ENCODE measurements around the gene POLR3B. TPM values are rescaled to one million over a fixed set of nuclear protein-coding genes. Genes with fewer than 3 reads are reported as not detected.

POLR3B gene
- total and polyA plus RNA-seq, 2 experiments from 2014 or later: 4.0 to 14.6 TPM

- TF ChIP-seq ZNF462 (CRISPR knock-in tag; IDR thresholded peaks at IDR 0.05): no peak
- no peak for TF ChIP-seq EZH2phosphoT487 (IDR thresholded peaks at IDR 0.05; ENCODE audit: unreplicated experiment)
- no peak for TF ChIP-seq POLR2AphosphoS5 (IDR thresholded peaks at IDR 0.05; ENCODE audit: low read depth)
- TF ChIP-seq REST (IDR thresholded peaks at IDR 0.05; ENCODE audit: unreplicated experiment): no peak
Measured at GRCh38 chr12:106455111-106455510, 97.6 kb downstream of the POLR3B start (continued).

DNA sequence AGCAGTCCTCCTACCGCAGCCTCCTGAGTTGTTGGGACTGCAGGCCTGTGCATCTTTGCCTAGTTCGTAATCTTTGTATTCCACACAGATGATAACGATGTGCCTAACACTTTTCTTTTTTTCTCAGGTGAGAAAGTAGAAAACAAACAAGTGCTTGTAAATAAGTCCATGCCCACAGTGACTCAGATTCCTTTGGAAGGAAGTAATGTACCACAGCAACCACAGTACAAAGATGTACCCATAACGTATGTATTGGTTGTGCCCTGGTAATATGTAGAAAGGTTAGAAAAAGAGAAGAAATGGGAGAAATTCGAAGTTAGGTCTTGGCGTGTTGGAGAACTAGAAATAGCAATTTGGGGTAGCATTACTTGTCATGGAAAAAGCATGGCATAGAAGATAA lies 101.6 kb downstream of the POLR3B start:
- no peaks in the 10 kb centered on the region for H3K27me3 ChIP-seq (ENCODE audit: insufficient read depth)
- Mint-ChIP-seq H3K4me1 (no peaks in the 10 kb centered on the region), H3K27ac (no peak overlapping the region), H3K36me3 (ENCODE audit: low read depth) (no peaks in the 10 kb centered on the region; the same call in 2 of the 3 replicates), H3K9me3 (no peaks in the 10 kb centered on the region), H3K27me3 (ENCODE audit: insufficient read depth, low read depth, poor library complexity) (no peaks in the 10 kb centered on the region), H3K4me3 (no peak overlapping the region)
- H3K36me3 ChIP-seq (ENCODE audit: insufficient read depth): no peaks in the 10 kb centered on the region
- H3K4me1 ChIP-seq (ENCODE audit: insufficient read depth): no peaks in the 10 kb centered on the region
- H2AFZ ChIP-seq: no peak overlapping the region
- DNase-seq (ENCODE audit: low spot score) (no peak), ATAC-seq (no peak)
- H4K20me1 ChIP-seq (replicated peaks; ENCODE audit: insufficient read depth): no peaks in the 10 kb centered on the region
- H3K27ac ChIP-seq (ENCODE audit: low read depth): no peak overlapping the region
- no peaks in the 10 kb centered on the region for H3K9me2 ChIP-seq (ENCODE audit: insufficient read depth)
- H3K4me3 ChIP-seq: no peak overlapping the region
- no peaks in the 10 kb centered on the region for H3K79me2 ChIP-seq (replicated peaks; ENCODE audit: insufficient read depth)
- H3F3A ChIP-seq (replicated peaks; ENCODE audit: low read depth): no peaks in the 10 kb centered on the region
- TF ChIP-seq, protein P1, sequence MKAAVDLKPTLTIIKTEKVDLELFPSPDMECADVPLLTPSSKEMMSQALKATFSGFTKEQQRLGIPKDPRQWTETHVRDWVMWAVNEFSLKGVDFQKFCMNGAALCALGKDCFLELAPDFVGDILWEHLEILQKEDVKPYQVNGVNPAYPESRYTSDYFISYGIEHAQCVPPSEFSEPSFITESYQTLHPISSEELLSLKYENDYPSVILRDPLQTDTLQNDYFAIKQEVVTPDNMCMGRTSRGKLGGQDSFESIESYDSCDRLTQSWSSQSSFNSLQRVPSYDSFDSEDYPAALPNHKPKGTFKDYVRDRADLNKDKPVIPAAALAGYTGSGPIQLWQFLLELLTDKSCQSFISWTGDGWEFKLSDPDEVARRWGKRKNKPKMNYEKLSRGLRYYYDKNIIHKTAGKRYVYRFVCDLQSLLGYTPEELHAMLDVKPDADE (IDR thresholded peaks at IDR 0.05): no peak
- TF ChIP-seq REST (IDR thresholded peaks at IDR 0.05; ENCODE audit: unreplicated experiment): no peak
- TF ChIP-seq CREB1 (CRISPR knock-in tag; IDR thresholded peaks at IDR 0.05; ENCODE audit: low read depth): no peak
- no peak for TF ChIP-seq POLR2AphosphoS5 (IDR thresholded peaks at IDR 0.05; ENCODE audit: low read depth)
- no peak overlapping the region for H3K4me2 ChIP-seq

Data from GM23338 (cell line).